Cortex of kidney (tissue), 1 donor: ENCODE results near the gene LSMEM2.
"Not testable (repeated sequence)": the region's sequence is repeated elsewhere in the genome, so short reads cannot be mapped to it uniquely, and the experiment has no call there.

Experiments used
- DNase-seq: peaks from one replicate; lab custom pipeline; 2025; lab: John Stamatoyannopoulos, UW

LSMEM2 gene

GRCh38 chr3:50245831-50246516 is 32.9 kb upstream of the LSMEM2 start:
- no peak for DNase-seq

- no peak for DNase-seq
These were observed 32.4 kb upstream of the LSMEM2 start for GRCh38 chr3:50246517-50246954.

- no peak for DNase-seq
These were observed 30.5 kb upstream of the LSMEM2 start for GRCh38 chr3:50248387-50248786.

GRCh38 chr3:50249457-50249856 is 29.4 kb upstream of the LSMEM2 start:
- DNase-seq, result no peak

- DNase-seq, result no peak
These were observed 28.4 kb upstream of the LSMEM2 start for GRCh38 chr3:50250514-50250913.

GRCh38 chr3:50251220-50251619 is 27.7 kb upstream of the LSMEM2 start:
- no peak for DNase-seq

GRCh38 chr3:50254577-50255250 is 24.2 kb upstream of the LSMEM2 start:
- DNase-seq, result no peak

- DNase-seq, result no peak
These were observed 23.7 kb upstream of the LSMEM2 start for GRCh38 chr3:50255251-50255615.

- DNase-seq, result no peak
These were observed 21.7 kb upstream of the LSMEM2 start for GRCh38 chr3:50256978-50257890.

- no peak for DNase-seq
These were observed 20.7 kb upstream of the LSMEM2 start for GRCh38 chr3:50258029-50258680.

- no peak for DNase-seq
These were observed 19.9 kb upstream of the LSMEM2 start for GRCh38 chr3:50258979-50259378.

GRCh38 chr3:50259432-50260026 is 19.4 kb upstream of the LSMEM2 start:
- no peak for DNase-seq

GRCh38 chr3:50260027-50260941 is 18.6 kb upstream of the LSMEM2 start:
- peak; percentile 67 for DNase-seq

- no peak for DNase-seq
These were observed 17.9 kb upstream of the LSMEM2 start for GRCh38 chr3:50260942-50261441.

GRCh38 chr3:50261505-50261904 is 17.4 kb upstream of the LSMEM2 start:
- DNase-seq, result no peak

GRCh38 chr3:50262200-50262599 is 16.7 kb upstream of the LSMEM2 start:
- not testable (repeated sequence) for DNase-seq

- DNase-seq, result no peak
These were observed 16.1 kb upstream of the LSMEM2 start for GRCh38 chr3:50262778-50263177.

- no peak for DNase-seq
These were observed 15.2 kb upstream of the LSMEM2 start for GRCh38 chr3:50263478-50264382.

GRCh38 chr3:50264383-50264963 is 14.4 kb upstream of the LSMEM2 start:
- DNase-seq, result no peak
